Activated naive CD4-positive, alpha-beta T cell treated with Interleukin-2 at 50 U/mL for 16 hours (primary cell): ENCODE data around the gene NAV2.

Experiments used
- DNase-seq: peaks from one replicate; pipeline ENCODE4 v3.0.0-alpha.2; 2020

NAV2 gene

DNA sequence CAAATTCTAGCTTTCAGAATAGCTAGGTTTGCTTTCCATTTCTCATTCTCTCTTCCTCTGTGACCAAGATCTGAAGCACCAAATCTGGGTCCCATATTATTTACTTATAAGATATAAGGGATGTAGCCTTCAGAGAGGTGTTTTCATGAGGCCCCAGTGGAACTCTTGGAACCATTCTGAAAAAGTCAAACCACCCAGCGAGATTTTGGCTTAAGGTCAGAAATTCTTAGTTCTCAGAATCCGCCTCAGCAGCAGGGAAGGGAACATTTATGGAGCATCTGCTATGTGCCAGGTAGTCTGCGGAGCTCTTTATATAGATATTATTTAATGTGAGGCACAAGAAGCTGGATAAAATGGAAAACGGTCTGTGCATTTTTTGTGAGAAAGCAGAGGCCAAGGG is 6.3 kb downstream of the NAV2 start:
- DNase-seq = no peak

GRCh38 chr11:19719960-19720359 is 7.3 kb downstream of the NAV2 start:
- DNase-seq = no peak

DNA sequence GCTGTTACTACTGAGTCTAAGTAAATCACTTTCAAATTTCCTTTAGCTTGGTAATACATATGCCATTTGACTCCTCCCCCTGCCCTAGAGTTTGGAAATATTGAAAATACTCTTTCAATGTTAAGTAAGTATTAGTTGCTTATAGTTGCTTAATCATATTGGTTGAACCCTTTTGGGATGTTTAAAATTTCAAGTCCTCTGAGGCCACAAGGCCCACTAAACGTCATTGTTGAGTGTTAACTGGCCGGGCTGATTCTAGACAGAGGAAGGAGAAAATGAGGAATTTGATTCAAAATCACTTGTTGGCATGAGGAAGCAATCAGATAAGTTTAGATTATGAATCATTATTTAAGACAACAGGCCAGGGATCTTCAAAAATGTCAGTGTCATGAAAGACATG is 8.5 kb downstream of the NAV2 start:
- DNase-seq = no peak

DNA sequence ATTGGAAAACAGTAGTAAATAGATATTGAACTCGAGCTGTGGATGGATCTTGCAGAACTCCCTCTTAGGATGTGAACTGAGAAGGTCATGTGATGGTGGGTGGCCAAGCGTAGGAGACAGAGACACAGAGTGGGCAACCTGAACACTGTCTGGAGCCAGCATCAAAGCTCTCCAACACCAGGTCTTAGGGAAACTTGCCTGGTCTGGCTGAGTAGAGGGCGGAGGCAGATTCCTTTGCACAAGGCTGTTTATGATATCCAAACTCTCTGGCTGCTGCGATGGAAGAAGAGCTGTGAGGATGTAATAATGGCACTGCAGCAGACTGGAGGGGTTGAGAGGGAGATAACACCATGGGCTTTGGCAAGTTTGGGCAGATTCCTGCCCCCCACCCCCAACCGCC is 10.1 kb downstream of the NAV2 start:
- DNase-seq = no peak

GRCh38 chr11:19723572-19724342 is 11.1 kb downstream of the NAV2 start:
- peak; percentile 41 for DNase-seq

GRCh38 chr11:19724765-19725164 is 12.1 kb downstream of the NAV2 start:
- no peak for DNase-seq

DNA sequence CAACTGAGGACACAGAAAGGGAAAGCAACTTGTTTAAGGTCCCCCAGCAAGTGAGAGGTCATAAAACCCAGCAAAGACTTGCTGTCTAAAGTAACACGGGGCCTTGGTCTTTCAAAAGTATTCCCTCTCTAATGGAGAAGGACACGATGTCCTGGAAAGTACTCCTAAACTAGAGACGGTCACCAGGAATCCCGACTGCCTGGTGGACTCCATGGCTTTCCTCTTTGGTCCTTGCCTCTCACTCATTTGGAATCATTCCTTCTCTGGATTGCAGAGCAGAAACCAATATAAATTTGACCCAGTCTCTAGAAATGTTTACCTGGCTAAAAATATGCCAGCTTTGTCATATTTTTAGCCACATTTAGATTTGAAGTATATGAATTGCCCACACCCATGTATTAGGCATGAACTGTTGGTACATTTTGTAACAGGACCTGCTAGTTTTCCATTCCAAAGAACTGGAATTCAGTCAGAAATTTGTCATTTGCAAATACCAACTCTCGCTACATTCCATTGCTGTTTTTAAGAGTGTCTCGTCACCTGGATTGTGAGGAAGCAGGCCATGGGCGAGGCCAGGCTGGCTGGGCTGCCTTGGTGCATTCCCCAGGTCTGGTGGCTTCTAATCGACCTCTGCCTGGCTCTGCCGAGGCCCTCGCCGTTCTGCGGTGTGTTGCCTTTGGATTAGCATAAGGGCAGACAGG is 12.9 kb downstream of the NAV2 start:
- DNase-seq = no peak

GRCh38 chr11:19727246-19727645 is 14.6 kb downstream of the NAV2 start:
- no peak for DNase-seq

- DNase-seq = no peak
Measured at GRCh38 chr11:19728436-19728835, 15.8 kb downstream of the NAV2 start.

- no peak for DNase-seq
Measured at GRCh38 chr11:19729141-19729540, 16.5 kb downstream of the NAV2 start.

DNA sequence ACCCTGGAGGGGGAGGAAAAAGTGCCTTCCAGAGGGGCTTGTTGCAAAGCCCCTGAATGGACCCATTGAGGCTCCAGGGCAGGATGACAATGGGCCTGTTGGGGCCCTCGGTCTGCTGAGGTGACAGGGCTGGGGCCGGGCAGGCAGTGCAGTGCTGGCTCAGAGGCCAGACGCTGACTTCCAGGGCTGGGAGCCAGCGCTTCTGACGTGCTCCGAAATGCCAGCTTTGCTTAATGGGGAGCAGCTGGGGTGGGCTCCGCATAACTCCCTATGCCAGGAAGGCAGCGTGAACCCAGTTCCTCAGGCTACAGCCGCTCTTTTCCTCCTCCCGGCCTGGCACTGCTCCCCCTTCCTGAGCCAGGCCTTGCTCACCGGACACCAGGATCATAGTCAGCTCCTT is 17.7 kb downstream of the NAV2 start:
- DNase-seq = no peak

DNA sequence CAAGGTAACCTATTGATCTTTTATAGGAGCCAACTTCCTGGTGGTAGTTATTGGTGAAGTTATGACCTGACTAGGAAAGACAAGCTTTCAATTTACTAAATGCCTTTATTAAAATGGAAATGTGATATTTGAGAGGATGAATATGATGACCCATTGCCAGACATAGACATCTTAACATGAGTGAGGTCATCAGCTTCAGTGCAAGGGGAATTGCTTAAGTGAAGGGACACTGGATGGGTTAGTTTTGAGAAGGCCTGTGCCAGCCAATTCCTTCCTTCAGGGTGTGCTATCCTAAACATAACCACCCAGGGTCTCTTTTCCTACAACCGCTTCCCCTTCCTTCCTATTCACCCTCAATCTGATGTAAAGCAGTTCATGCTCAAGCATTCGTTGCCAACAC is 21.5 kb downstream of the NAV2 start:
- DNase-seq = no peak

DNA sequence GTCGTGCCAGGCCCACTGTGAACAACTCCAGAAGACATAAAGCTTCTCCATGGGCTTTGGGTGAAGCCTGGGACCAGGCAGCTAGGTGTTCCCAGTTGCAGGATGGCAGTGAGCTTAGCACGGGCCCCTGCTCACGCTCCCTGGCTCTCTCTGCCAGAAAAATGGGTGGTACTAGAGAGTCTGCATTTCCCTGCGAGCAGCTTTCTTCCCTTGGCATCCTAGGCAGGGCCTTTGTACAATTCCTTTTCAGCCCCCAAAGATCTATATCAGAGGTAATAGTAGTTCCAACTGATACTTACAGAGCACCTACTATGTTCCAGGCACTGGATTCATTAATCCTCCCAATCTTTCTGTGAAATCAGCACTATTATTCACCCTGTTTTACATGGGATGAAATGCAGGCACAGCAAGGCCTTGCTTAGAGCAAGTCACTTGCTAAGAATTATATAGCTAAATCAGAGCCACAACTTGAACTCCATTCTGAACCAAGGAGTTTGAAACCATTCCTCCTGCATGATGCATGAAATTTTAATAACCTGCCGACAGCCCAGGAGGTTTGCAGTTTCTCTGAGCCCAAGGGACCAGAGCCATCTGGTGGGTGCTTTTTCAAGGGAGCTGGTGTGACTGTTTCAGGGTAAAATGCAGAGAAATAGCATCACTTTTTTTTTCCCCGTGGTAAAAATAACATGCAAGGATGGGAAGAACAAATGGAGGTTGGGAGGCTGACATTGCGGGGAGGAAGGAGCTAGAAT is 22.7 kb downstream of the NAV2 start:
- DNase-seq = no peak

GRCh38 chr11:19735909-19736498 is 23.4 kb downstream of the NAV2 start:
- no peak for DNase-seq

GRCh38 chr11:19736831-19737230 is 24.2 kb downstream of the NAV2 start:
- DNase-seq = no peak

- no peak for DNase-seq
Measured at GRCh38 chr11:19737575-19737974, 24.9 kb downstream of the NAV2 start.

- no peak for DNase-seq
Measured at GRCh38 chr11:19738124-19738523, 25.5 kb downstream of the NAV2 start.

DNA sequence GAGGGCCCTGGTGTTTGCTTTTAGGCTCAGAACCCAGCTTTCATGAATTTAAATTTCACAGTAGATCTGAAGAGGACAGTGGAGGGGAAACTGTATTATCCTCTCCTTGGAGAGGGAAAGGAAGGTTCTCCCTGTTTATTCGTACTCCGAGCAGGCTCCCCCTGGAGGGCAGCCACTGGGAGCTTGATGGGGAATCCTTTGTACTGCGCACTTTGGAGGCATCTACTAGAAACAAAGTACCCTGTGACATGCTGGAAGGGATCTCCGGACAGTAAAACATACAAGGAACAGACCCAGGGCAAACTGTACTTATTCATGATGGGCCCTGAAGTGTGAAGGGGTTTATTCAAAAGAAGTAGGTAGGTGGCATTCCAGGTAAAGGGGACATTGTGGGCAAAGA is 27.2 kb downstream of the NAV2 start:
- DNase-seq = no peak

DNA sequence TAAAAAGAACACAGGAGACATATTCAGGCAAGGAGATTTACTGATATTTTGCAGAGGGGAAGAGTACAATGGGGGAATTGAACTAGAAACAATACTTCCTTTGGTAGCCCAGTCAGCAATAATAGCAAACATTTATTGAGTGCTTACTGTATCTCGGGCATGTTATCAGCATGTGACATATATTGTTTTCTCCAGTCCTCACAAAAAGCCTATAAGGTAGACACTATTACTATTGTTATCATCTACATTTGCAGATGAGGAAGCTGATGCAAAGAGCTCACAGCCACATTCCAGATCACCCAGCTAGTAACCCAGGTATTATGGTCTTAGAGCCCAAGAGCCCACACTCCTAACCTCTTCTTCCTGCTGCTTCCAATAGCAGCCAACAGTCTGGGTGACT is 27.9 kb downstream of the NAV2 start:
- no peak for DNase-seq

DNA sequence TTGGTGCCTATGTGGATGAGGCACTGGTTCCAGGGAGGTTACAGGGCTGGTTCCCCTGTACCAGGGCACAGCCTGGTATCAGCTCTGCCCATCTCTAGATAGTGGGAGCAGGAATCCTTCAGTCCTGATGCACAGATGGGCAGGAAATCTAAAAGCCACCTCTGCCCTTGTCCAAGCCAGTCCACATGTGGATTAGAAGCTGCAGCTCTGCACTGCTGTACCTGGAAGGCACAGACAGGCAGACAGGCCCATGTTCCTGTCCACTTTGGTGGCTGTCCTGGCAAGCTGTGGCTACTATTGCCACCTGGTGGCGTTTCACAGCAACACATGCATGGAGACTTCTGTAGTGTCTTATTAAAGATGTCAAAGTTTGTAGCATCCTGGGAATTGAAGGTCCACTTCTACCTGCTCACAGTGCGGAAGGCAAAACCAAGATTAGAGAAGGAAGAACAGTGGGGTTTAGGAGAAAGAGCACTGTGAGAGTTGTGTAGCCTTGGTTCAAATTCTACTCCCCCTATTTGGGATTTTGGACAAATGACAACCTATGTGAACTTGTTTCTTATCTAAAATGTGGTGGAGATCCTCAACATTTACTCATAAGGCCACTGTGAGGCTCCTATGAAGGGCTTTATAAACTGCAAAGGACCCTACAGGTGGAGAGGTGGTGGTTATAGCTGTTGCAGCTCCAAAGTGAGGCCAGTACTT is 30.1 kb downstream of the NAV2 start:
- DNase-seq = peak; percentile 74

GRCh38 chr11:19743622-19744021 is 31.0 kb downstream of the NAV2 start:
- no peak for DNase-seq

DNA sequence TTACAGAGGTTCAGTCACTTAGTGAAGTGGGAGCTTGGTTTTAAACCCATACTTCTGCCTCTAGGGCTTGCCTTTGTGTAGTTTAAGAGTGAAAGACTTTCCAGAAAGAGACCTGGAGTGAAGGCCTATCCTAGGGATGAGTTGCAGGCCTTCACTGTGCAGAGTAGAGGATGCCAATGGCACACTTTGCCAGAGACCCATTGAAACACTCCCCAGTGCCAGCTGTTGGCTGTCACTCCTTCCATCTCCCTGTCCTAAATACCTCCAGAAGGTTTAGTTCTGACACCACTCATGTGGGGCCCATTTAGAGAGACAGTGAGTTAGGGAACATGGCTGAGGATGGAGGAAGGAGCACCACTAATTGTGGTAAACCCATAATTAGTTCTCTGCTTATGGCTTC is 31.5 kb downstream of the NAV2 start:
- DNase-seq = no peak

DNA sequence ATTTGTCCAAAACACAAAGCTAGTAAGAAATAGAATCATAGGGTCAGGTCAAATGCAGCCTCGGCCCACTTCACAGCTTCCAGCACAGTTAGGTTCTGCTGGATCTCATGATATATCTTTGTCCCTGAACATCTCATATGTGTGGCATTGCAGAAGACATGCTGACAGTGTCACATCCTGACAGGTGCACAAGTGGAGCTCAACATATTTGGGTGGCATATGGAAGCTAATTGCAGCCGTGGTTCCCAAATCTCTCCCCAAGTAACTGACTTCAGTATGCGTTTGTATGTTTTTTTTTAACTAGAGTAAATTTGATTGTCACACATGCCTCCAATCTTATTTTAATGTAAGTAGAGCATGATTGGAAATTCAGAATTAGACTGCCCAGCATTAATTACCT is 33.4 kb downstream of the NAV2 start:
- DNase-seq = no peak
